Hematopoietic multipotent progenitor cell treated with erythropoietin and hydrocortisone succinate and interleukin-3 and kit ligand, for 8 days (in vitro differentiated cells): ENCODE results near the gene SUB1.

Experiments
- DNase-seq: peaks from one replicate; pipeline ENCODE4 v3.0.0-alpha.2; 2015

Gene SUB1

DNA sequence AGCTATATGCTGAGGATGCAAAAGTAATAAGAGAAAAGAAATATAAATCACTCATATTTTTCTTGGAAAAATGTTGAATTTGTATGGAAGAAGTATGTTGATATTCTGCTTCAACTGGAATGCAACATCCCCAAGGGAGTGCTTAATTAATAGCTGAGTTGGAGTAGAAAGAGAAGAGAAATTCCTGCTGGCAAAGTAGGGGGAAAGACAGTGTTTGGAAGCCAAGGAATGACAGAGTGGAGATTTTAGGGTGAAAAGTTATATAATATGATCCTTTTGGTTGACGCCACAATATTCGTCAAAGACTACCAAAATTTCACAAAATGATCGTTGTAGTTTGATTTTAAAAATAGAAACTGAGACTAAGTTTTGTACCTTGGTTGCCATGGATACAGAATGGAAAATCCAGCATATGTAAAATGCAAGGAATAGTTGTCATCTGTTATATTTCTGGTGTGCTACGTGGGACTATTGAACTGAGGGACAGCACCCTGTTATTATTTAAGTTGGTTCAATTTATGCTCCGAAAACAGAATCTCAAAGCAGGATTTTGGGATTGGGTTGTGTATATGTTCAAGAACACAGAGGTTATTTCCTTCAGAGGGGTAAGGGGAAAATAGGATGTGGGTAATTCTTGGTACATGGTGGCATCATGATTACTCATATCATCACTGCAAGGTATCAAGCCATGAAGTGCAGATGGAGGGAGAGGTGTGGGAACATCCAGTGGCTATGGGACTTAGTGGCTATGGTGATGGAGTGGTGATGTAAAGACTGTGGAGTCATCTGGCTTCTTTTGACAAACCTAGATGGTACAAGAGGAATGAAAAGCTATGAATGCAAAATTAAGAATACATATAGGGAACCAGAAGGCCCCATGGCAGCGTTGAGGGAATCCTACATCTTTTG lies 61.0 kb downstream of the SUB1 start:
- no peak for DNase-seq

DNA sequence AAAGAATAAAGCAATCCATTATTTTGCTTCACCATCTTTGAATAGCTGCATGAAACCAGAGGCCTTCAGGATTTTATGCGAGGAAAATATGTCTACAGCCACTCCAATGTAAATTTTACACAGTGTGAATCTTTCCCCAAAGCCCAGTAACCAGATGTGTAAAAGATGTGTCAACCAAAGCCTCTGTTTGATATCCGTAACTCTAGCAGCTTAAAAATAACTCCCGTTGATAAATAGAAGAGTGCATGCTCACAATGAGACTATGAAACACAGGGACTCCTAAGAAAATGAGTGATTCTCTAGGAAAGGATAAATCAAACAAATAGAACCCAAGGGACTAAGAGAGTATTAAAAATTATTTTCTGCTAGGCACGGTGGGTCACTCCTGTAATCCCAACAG lies 65.7 kb downstream of the SUB1 start:
- DNase-seq = no peak

DNA sequence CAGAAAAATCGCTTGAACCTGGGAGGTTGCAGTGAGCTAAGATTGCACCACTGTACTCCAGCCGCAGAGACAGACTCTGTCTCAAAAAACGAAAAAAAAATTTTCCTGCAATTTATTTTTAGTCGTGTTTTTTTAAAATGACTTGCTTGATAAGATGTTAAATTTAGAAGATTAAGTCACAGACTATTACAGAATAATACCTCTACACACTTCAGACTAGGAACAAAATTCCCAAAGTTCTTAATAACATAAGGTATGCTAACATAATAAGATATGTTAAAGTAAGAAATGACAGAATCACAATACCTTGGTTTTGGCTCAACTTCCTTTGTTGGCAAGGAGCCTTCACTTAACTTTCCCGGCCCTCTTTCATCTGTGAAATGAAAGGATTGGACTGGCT lies 66.3 kb downstream of the SUB1 start:
- no peak for DNase-seq
